Measurements from ENCODE around the gene IL12RB2. TPM values are rescaled to one million over a fixed set of nuclear protein-coding genes. Genes with fewer than 3 reads are reported as not detected.

The IL12RB2 gene
- total RNA-seq, 1 donor from 2014 or later, result not detected

GRCh38 chr1:67427947-67428346 lies 120.3 kb downstream of the IL12RB2 start:
- no peaks in the 10 kb centered on the region for H3K9me3 Mint-ChIP-seq (ENCODE audit: low read depth)
- H3K27me3 Mint-ChIP-seq, result no peaks in the 10 kb centered on the region
- peaks cover 31% of the 10 kb centered on the region for H3K4me1 Mint-ChIP-seq (ENCODE audit: low read depth)
- H3K4me3 Mint-ChIP-seq (ENCODE audit: low read depth), result peak overlapping the region; percentile 86
- H3K36me3 Mint-ChIP-seq (ENCODE audit: insufficient read depth), result peaks cover 29% of the 10 kb centered on the region
- peak overlapping the region; percentile 96 for H3K27ac Mint-ChIP-seq
- no peak for DNase-seq (ENCODE audit: low spot score, unreplicated experiment)
- TF ChIP-seq CTCF (IDR thresholded peaks at IDR 0.05; ENCODE audit: unreplicated experiment), result no peak

GRCh38 chr1:67429011-67429527 lies 121.4 kb downstream of the IL12RB2 start:
- Mint-ChIP-seq H3K27me3 (no peaks in the 10 kb centered on the region), H3K27ac (peak overlapping the region; percentile 96), H3K4me1 (ENCODE audit: low read depth) (peaks cover 31% of the 10 kb centered on the region), H3K9me3 (ENCODE audit: low read depth) (no peaks in the 10 kb centered on the region), H3K4me3 (ENCODE audit: low read depth) (peak overlapping the region; percentile 86), H3K36me3 (ENCODE audit: insufficient read depth) (peaks cover 22% of the 10 kb centered on the region)
- DNase-seq (ENCODE audit: low spot score, unreplicated experiment), result no peak
- TF ChIP-seq CTCF (IDR thresholded peaks at IDR 0.05; ENCODE audit: unreplicated experiment), result no peak

GRCh38 chr1:67429528-67430357 lies 122.1 kb downstream of the IL12RB2 start:
- Mint-ChIP-seq H3K9me3 (ENCODE audit: low read depth) (no peaks in the 10 kb centered on the region), H3K36me3 (ENCODE audit: insufficient read depth) (peaks cover 18% of the 10 kb centered on the region), H3K4me3 (ENCODE audit: low read depth) (peak overlapping the region; percentile 86), H3K4me1 (ENCODE audit: low read depth) (peaks cover 31% of the 10 kb centered on the region), H3K27ac (peak overlapping the region; percentile 96), H3K27me3 (no peaks in the 10 kb centered on the region)
- no peak for TF ChIP-seq CTCF (IDR thresholded peaks at IDR 0.05; ENCODE audit: unreplicated experiment)
- DNase-seq (ENCODE audit: low spot score, unreplicated experiment), result peak; percentile 12

- Mint-ChIP-seq H3K36me3 (ENCODE audit: insufficient read depth) (peaks cover 11% of the 10 kb centered on the region), H3K27ac (peak within 1 kb of the TSS; percentile 96), H3K27me3 (no peaks in the 10 kb centered on the region), H3K9me3 (ENCODE audit: low read depth) (no peaks in the 10 kb centered on the region), H3K4me3 (ENCODE audit: low read depth) (peak within 1 kb of the TSS; percentile 86), H3K4me1 (ENCODE audit: low read depth) (peaks cover 31% of the 10 kb centered on the region)
- TF ChIP-seq CTCF (IDR thresholded peaks at IDR 0.05; ENCODE audit: unreplicated experiment), result no peak
- peak; percentile 90 for DNase-seq (ENCODE audit: low spot score, unreplicated experiment)
These were observed 122.9 kb downstream of the IL12RB2 start, which contains the start of gene SERBP1 for GRCh38 chr1:67430358-67431155. TSS of gene SERBP1 (minus strand) at chr1:67430402. CDS start at chr1:67430300, 102 bp downstream.

GRCh38 chr1:67431156-67431765 lies 123.6 kb downstream of the IL12RB2 start:
- Mint-ChIP-seq H3K4me3 (ENCODE audit: low read depth) (peak overlapping the region; percentile 86), H3K27ac (peak overlapping the region; percentile 96), H3K4me1 (ENCODE audit: low read depth) (peaks cover 25% of the 10 kb centered on the region), H3K36me3 (ENCODE audit: insufficient read depth) (peaks cover 7% of the 10 kb centered on the region), H3K27me3 (no peaks in the 10 kb centered on the region), H3K9me3 (ENCODE audit: low read depth) (no peaks in the 10 kb centered on the region)
- no peak for TF ChIP-seq CTCF (IDR thresholded peaks at IDR 0.05; ENCODE audit: unreplicated experiment)
- DNase-seq (ENCODE audit: low spot score, unreplicated experiment), result no peak

Data from progenitor cell of endocrine pancreas (in vitro differentiated cells).